ENCODE data around the gene MSANTD1.

GRCh38 chr4:3232001-3232400 lies 17.0 kb upstream of the MSANTD1 start:
- TF ChIP-seq CTCF (IDR thresholded peaks at IDR 0.05) (no peak), POLR2A (IDR thresholded peaks at IDR 0.05) (no peak), EP300 (IDR thresholded peaks at IDR 0.05) (no peak), POLR2AphosphoS5 (IDR thresholded peaks at IDR 0.05) (no peak)

Data from suprapubic skin (tissue), 4 donors.